ENCODE data around the gene BNIPL.

The BNIPL gene

GRCh38 chr1:151002611-151003010 lies 33.8 kb upstream of the BNIPL start:
- no peak for TF ChIP-seq JUND (IDR thresholded peaks at IDR 0.05; ENCODE audit: low read depth)
- DNase-seq (ENCODE audit: low read depth in 1 of 2, low spot score in 1 of 2): peak in 1 of 2 experiments; percentile 20
- in situ Hi-C loops (cut with HindIII; ENCODE audit: low pct_unique_long_range_greater_than_20kb, low sequenced_read_pairs): no loop called here

- in situ Hi-C loops (cut with HindIII; ENCODE audit: low pct_unique_long_range_greater_than_20kb, low sequenced_read_pairs): no loop called here
- TF ChIP-seq JUND (IDR thresholded peaks at IDR 0.05; ENCODE audit: low read depth): no peak
- DNase-seq (ENCODE audit: low read depth in 1 of 2, low spot score in 1 of 2): no peak
These were observed 33.2 kb upstream of the BNIPL start for GRCh38 chr1:151003180-151003579.

- peak in 1 of 2 experiments; percentile 43 for DNase-seq (ENCODE audit: low read depth in 1 of 2, low spot score in 1 of 2)
These were observed 30.6 kb upstream of the BNIPL start for GRCh38 chr1:151005729-151006319.

GRCh38 chr1:151006327-151007052 lies 29.9 kb upstream of the BNIPL start, which contains the start of gene MINDY1:
MINDY1 (minus strand) TSS chr1:151006902; CDS start chr1:151002617, 4,285 bp downstream.
- no peak for TF ChIP-seq JUND (IDR thresholded peaks at IDR 0.05; ENCODE audit: low read depth)
- DNase-seq (ENCODE audit: low read depth in 1 of 2, low spot score in 1 of 2): peak; percentile 82 to 94
- in situ Hi-C loops (cut with HindIII; ENCODE audit: low pct_unique_long_range_greater_than_20kb, low sequenced_read_pairs): no loop called here

More at GRCh38 chr1:151005729-151006319, 30.6 kb upstream of the BNIPL start:
- in situ Hi-C loops (cut with HindIII; ENCODE audit: low pct_unique_long_range_greater_than_20kb, low sequenced_read_pairs): no loop called here
- TF ChIP-seq JUND (IDR thresholded peaks at IDR 0.05; ENCODE audit: low read depth): no peak

- in situ Hi-C loops (cut with HindIII; ENCODE audit: low pct_unique_long_range_greater_than_20kb, low sequenced_read_pairs): no loop called here
- no peak for DNase-seq (ENCODE audit: low read depth in 1 of 2, low spot score in 1 of 2)
- no peak for TF ChIP-seq JUND (IDR thresholded peaks at IDR 0.05; ENCODE audit: low read depth)
These were observed 28.5 kb upstream of the BNIPL start for GRCh38 chr1:151007853-151008243.

GRCh38 chr1:151008244-151009205 lies 27.9 kb upstream of the BNIPL start, which contains the start of gene PRUNE1:
PRUNE1 (plus strand) TSS chr1:151008449; CDS start chr1:151008633, 184 bp downstream.
- TF ChIP-seq JUND (IDR thresholded peaks at IDR 0.05; ENCODE audit: low read depth): no peak
- in situ Hi-C loops (cut with HindIII; ENCODE audit: low pct_unique_long_range_greater_than_20kb, low sequenced_read_pairs): no loop called here
- peak; percentile 95 to 99 for DNase-seq (ENCODE audit: low read depth in 1 of 2, low spot score in 1 of 2)

GRCh38 chr1:151009206-151009587 lies 27.2 kb upstream of the BNIPL start:
- in situ Hi-C loops (cut with HindIII; ENCODE audit: low pct_unique_long_range_greater_than_20kb, low sequenced_read_pairs): no loop called here
- TF ChIP-seq JUND (IDR thresholded peaks at IDR 0.05; ENCODE audit: low read depth): no peak
- no peak for DNase-seq (ENCODE audit: low read depth in 1 of 2, low spot score in 1 of 2)

GRCh38 chr1:151009674-151010345 lies 26.6 kb upstream of the BNIPL start:
- in situ Hi-C loops (cut with HindIII; ENCODE audit: low pct_unique_long_range_greater_than_20kb, low sequenced_read_pairs): no loop called here
- no peak for DNase-seq (ENCODE audit: low read depth in 1 of 2, low spot score in 1 of 2)
- TF ChIP-seq JUND (IDR thresholded peaks at IDR 0.05; ENCODE audit: low read depth): no peak

GRCh38 chr1:151010346-151010726 lies 26.1 kb upstream of the BNIPL start:
- no peak for TF ChIP-seq JUND (IDR thresholded peaks at IDR 0.05; ENCODE audit: low read depth)
- in situ Hi-C loops (cut with HindIII; ENCODE audit: low pct_unique_long_range_greater_than_20kb, low sequenced_read_pairs): no loop called here

GRCh38 chr1:151011154-151011850 lies 25.1 kb upstream of the BNIPL start:
- in situ Hi-C loops (cut with HindIII; ENCODE audit: low pct_unique_long_range_greater_than_20kb, low sequenced_read_pairs): no loop called here
- DNase-seq (ENCODE audit: low read depth in 1 of 2, low spot score in 1 of 2): no peak
- no peak for TF ChIP-seq JUND (IDR thresholded peaks at IDR 0.05; ENCODE audit: low read depth)

More at GRCh38 chr1:151010346-151010726, 26.1 kb upstream of the BNIPL start:
- DNase-seq (ENCODE audit: low read depth in 1 of 2, low spot score in 1 of 2): no peak

GRCh38 chr1:151012684-151013471 lies 23.5 kb upstream of the BNIPL start:
- in situ Hi-C loops (cut with HindIII; ENCODE audit: low pct_unique_long_range_greater_than_20kb, low sequenced_read_pairs): no loop called here
- TF ChIP-seq JUND (IDR thresholded peaks at IDR 0.05; ENCODE audit: low read depth): no peak
- no peak for DNase-seq (ENCODE audit: low read depth in 1 of 2, low spot score in 1 of 2)
